Loucy (cell line): ENCODE results near the gene KRT32.

Source experiments
- CTCF ChIP-seq: fragments of 200-600 bp; sonication (generic); conservative IDR thresholded peaks from 2 replicates; pipeline ENCODE4 v1.5.1; 2014; ENCODE audit warnings: mild to moderate bottlenecking, antibody characterized with exemption, low read length
- EZH2phosphoT487 ChIP-seq: fragments of 200-600 bp; IDR thresholded peaks from 2 replicates; pipeline ENCODE4 v1.6.1; 2018; ENCODE audit warnings: antibody characterized with exemption, mild to moderate bottlenecking, moderate library complexity, borderline replicate concordance

DNA sequence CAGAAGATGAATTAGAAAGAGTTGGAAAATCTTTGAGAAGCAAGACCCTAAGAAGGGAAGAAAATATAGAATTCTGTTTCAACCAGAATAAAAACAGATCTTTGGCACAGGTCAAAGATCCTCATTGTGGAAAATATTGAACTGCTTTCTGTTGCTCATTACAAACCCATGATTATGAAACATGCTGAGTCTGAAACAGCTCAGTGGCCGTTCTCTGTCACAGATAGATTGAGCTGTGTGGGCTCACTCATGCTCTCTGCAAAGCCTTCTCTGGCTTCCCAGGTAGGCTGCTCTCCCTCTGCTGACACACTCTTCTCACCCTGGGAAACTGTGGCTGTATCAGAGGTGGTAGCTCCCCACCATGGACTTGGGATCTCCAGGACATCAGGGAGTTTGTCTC is 23.0 kb downstream of the KRT32 start:
- TF ChIP-seq CTCF (no peak), EZH2phosphoT487 (no peak)
